SU-DHL-6 (cell line): ENCODE measurements around the gene FADS3.

Experiments used
- CTCF ChIP-seq: fragments of 200-600 bp; sonication (generic); IDR thresholded peaks from one replicate; pipeline ENCODE4 v1.5.1; 2017; ENCODE audit warnings: antibody characterized with exemption, mild to moderate bottlenecking, low read length, moderate library complexity; ENCODE audit not compliant: insufficient read depth, poor library complexity, severe bottlenecking
- EZH2phosphoT487 ChIP-seq: fragments of 200-600 bp; sonication (generic), shearing (Covaris generic); conservative IDR thresholded peaks from 2 replicates; pipeline ENCODE4 v1.6.1; 2018; ENCODE audit warnings: mild to moderate bottlenecking, antibody characterized with exemption, low read length, moderate library complexity, mixed read lengths

- TF ChIP-seq CTCF: no peak
- TF ChIP-seq EZH2phosphoT487: no peak
These were observed 19.9 kb upstream of the FADS3 start for GRCh38 chr11:61911128-61911700.
